Loucy (cell line): ENCODE measurements around the gene IL11RA.

Experiments
- CTCF ChIP-seq: fragments of 200-600 bp; sonication (generic); conservative IDR thresholded peaks from 2 replicates; pipeline ENCODE4 v1.5.1; 2014; ENCODE audit warnings: mild to moderate bottlenecking, antibody characterized with exemption, low read length
- EZH2phosphoT487 ChIP-seq: fragments of 200-600 bp; IDR thresholded peaks from 2 replicates; pipeline ENCODE4 v1.6.1; 2018; ENCODE audit warnings: antibody characterized with exemption, mild to moderate bottlenecking, moderate library complexity, borderline replicate concordance

GRCh38 chr9:34607331-34607730 lies 44.7 kb upstream of the IL11RA start:
- no peak for TF ChIP-seq CTCF
- TF ChIP-seq EZH2phosphoT487, result no peak
